ENCODE data around the gene PGAM5.

PGAM5 gene

DNA sequence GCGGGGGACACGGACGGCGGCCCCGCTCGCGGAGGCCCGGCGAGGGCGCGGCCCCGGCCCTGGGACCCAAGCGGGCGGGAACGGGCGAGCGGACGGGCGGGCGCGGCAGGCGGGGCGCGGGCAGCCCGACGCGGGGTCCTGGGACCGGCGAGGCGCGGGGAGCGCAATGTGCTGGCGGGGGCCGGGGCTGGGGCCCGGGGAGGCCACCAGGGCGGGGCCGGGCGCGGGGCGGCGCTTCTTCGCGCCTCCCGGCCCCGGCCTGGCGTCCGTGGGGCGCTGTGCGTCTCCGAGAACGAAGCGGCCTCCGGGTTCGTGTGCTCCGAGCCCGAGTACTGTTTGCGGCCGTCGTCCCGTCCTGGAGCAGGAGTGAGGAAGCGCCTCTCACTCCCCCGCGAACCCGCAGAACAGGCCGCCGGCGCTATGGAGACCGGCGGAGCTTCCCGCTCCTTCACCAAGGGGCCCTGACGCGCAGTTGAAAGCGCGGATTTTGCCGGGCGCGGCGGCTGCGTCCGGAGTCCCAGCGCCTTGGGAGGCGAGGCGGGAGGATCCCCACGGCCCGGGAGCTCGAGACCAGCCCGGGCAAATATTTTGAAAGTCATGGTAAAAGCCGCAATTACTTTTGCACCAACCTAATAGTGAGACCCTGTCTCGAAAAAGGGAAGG, 51.4 kb downstream of the PGAM5 start:
- H3K4me3 ChIP-seq (ENCODE audit: low read length): peak overlapping the region; percentile 68
- TF ChIP-seq ZNF274 (IDR thresholded peaks at IDR 0.05; ENCODE audit: low read depth, low read length): no peak

DNA sequence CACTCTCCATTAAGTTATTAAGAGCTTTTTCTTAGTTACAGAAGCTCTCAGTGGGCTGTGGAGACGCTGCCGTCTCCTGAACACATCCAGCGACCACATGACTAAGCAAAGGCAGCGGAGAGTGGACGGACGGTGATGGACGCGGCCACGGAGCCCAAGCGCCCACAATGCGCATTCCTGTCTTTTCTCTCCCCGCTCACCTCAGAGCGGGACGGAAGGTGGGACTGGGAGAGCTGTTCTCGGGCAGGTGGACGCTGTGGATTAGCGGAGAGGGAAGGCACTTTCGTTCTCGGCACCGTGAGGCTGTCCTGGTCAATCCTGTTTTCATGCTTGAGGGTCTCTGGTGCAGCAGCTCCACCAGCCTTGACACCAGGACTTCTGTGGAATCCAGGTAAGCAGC, 53.6 kb downstream of the PGAM5 start:
- TF ChIP-seq ZNF274 (IDR thresholded peaks at IDR 0.05; ENCODE audit: low read depth, low read length): no peak
- H3K4me3 ChIP-seq (ENCODE audit: low read length): no peak overlapping the region

DNA sequence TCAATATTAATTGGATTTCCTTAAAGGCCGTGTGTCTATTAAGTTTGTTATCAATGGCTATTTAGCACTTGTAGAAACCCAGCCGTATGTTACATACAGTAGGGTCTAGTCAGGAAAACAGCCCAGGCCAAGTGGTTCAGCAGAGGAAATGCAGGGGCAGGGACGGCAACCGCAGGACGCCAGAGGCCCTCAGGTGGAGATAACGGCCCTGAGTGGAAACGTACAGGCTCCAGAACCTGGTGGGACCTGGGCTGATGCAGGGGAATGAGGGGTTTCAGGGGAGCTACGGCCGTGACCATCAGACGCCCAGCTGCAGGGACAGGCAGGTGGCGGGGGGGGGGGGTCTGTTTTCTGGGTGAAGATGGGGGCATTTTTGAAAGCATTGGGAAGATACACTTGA, 54.7 kb downstream of the PGAM5 start:
- no peak for TF ChIP-seq ZNF274 (IDR thresholded peaks at IDR 0.05; ENCODE audit: low read depth, low read length)
- H3K4me3 ChIP-seq (ENCODE audit: low read length): no peak overlapping the region

DNA sequence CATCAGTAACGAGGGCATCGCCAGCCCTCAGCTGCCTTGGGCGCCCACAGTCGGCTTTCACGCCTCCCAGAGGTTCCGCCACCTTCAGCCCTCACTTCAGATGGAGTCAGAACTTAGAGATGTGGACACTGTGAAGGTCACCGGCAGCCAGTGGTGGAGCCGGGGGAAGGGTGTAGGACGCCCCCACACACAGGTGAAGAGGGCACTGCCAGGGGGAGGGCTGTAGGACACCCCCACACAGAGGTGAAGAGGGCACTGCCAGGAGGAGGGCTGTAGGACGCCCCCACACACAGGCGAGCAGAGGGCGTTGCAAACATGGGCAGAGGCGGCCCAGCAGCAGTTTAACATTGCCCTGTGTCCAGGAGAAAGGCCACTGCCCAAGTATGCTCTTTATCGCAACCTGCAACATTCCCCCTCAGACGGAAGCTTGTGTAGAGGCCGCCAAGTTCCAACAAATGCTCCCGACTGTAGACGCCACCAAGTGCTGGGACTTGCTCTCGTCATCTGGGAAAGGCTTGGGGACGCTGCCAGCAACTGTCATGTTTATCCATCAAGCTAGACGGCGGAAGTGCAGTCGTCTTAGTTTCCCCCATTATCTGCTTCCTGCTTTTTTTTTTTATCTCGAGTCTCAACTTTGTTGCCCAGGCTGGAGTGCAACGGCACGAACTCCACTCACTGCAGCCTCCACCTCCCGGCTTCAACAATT, 55.9 kb downstream of the PGAM5 start:
- no peak overlapping the region for H3K4me3 ChIP-seq (ENCODE audit: low read length)
- no peak for TF ChIP-seq ZNF274 (IDR thresholded peaks at IDR 0.05; ENCODE audit: low read depth, low read length)

DNA sequence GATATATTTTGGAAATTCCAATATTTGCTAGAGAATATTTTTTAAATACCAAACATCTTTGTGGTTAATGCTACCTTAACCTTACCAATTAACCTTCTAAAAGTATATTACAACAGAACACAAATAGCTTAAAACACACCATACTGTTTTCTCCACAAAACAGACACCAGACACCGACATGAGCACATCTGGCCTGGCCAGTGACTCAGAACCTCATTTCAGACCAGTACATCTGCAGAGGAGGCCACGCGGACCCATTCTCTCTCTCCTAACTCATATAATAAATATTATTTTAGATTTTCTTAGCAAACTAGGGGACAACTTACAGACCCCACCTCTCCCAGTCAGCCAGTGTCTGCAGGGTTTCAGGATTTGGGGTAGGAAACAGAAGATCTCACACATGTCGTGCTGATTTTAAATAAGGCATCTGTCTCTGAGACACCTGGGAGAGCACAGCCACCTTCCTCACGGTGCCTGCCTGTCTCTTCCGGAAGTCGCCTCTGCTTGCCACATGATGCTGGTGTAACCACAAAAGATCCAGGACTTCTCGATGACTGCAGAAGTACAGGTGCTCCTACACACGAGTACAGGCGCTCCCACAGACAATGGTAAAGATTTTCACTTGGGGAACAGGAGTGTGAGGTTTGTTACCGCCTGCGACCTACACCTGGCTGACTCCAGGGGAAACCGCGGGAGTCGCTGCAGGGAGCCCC, 60.6 kb downstream of the PGAM5 start:
- no peak for TF ChIP-seq ZNF274 (IDR thresholded peaks at IDR 0.05; ENCODE audit: low read depth, low read length)
- H3K4me3 ChIP-seq (ENCODE audit: low read length): peak overlapping the region; percentile 17; the same call in 1 of the 2 replicates

Data from GM08714 (cell line).